ENCODE measurements around the gene PDGFRA. TPM values are rescaled to one million over a fixed set of nuclear protein-coding genes. Genes with fewer than 3 reads are reported as not detected.
A peak's percentile ranks its signal among the peaks of the same experiment; 100 is the strongest.
"Not testable (repeated sequence)": the region's sequence is repeated elsewhere in the genome, so short reads cannot be mapped to it uniquely, and the experiment has no call there.

PDGFRA gene
- total RNA-seq, 2 experiments from 2014 or later = not detected

- Mint-ChIP-seq H3K36me3 (ENCODE audit: low read depth) (peaks cover 3% of the 10 kb centered on the region), H3K27ac (no peak overlapping the region), H3K4me1 (ENCODE audit: low read depth) (peaks cover 52% of the 10 kb centered on the region), H3K9me3 (ENCODE audit: insufficient read depth) (no peaks in the 10 kb centered on the region), H3K4me3 (peak overlapping the region; percentile 15), H3K27me3 (ENCODE audit: low read depth) (peaks cover 76% of the 10 kb centered on the region)
- ChIA-PET POLR2A (no interaction called here), CTCF (no interaction called here)
- ATAC-seq = no peak
- DNase-seq = no peak
Observed at GRCh38 chr4:54229631-54230483, 764 bp downstream of the PDGFRA start.

GRCh38 chr4:54230484-54231418, 1.7 kb downstream of the PDGFRA start:
- no peak overlapping the region for H3K27ac Mint-ChIP-seq
- no peaks in the 10 kb centered on the region for H3K9me3 Mint-ChIP-seq (ENCODE audit: insufficient read depth)
- ChIA-PET POLR2A (no interaction called here), CTCF (interaction anchor here (1.1 to 4.7 kb wide), 3 partner anchors 122 to 324 kb away, joined by 3 to 87 read pairs (median 55); no protein-coding TSS in a partner anchor)
- peaks cover 3% of the 10 kb centered on the region for H3K36me3 Mint-ChIP-seq (ENCODE audit: low read depth)
- H3K4me1 Mint-ChIP-seq (ENCODE audit: low read depth) = peaks cover 48% of the 10 kb centered on the region
- H3K27me3 Mint-ChIP-seq (ENCODE audit: low read depth) = peaks cover 67% of the 10 kb centered on the region
- ATAC-seq = no peak
- no peak for DNase-seq
- no peak overlapping the region for H3K4me3 Mint-ChIP-seq

- DNase-seq (no peak), ATAC-seq (no peak)
- POLR2A ChIA-PET = no interaction called here
- peaks cover 42% of the 10 kb centered on the region for H3K4me1 Mint-ChIP-seq (ENCODE audit: low read depth)
- H3K27ac Mint-ChIP-seq = no peak overlapping the region
- no peaks in the 10 kb centered on the region for H3K9me3 Mint-ChIP-seq (ENCODE audit: insufficient read depth)
- no peak overlapping the region for H3K4me3 Mint-ChIP-seq
- CTCF ChIA-PET = interaction anchor here (1.1 to 4.7 kb wide), 4 partner anchors 123 to 324 kb away, joined by 3 to 87 read pairs (median 30); no protein-coding TSS in a partner anchor
- peaks cover 3% of the 10 kb centered on the region for H3K36me3 Mint-ChIP-seq (ENCODE audit: low read depth)
- H3K27me3 Mint-ChIP-seq (ENCODE audit: low read depth) = peaks cover 64% of the 10 kb centered on the region
Observed at GRCh38 chr4:54231419-54231767, 2.3 kb downstream of the PDGFRA start.

DNA sequence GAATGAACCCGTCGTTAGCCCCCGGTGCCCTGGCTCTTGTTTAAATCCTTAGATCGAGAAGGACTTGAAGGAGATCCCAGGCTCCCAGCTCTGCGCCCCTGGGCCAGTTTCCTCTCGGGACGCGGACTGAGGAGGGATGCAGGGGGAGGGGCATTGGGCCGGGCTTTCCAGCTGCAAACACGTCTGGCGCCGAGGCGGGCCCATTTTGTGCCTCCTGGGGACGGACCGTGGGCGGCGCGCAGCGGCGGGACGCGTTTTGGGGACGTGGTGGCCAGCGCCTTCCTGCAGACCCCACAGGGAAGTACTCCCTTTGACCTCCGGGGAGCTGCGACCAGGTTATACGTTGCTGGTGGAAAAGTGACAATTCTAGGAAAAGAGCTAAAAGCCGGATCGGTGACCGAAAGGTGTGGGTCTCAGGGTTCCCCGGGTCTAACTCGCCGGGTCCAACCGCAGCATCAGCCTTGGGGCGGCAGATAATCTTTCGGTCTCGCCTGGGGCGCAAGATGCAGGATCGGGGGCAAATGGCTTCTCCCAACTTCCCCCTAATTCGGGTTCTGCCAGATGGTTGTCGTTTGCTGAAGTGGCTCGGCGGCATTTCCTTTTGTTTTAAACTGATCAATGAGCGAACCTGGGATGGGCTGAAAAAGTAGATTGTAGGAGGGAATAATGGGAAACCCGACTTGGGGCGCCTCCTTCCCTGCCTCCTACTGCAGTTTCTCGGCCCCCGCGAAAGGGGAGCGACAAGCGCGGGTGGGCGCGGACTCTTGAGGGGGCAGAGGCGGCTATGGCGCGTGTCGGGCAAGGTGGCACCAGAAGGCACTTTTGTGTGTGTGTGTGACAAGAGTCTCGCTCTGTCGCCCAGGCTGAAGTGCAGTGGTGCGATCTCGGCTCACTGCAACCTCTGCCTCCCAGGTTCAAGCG, 2.9 kb downstream of the PDGFRA start:
- Mint-ChIP-seq H3K27me3 (ENCODE audit: low read depth) (peaks cover 58% of the 10 kb centered on the region), H3K4me1 (ENCODE audit: low read depth) (peaks cover 37% of the 10 kb centered on the region), H3K36me3 (ENCODE audit: low read depth) (peaks cover 3% of the 10 kb centered on the region), H3K9me3 (ENCODE audit: insufficient read depth) (no peaks in the 10 kb centered on the region), H3K27ac (no peak overlapping the region), H3K4me3 (no peak overlapping the region)
- ChIA-PET POLR2A (no interaction called here), CTCF (interaction anchor here (0.8 to 4.7 kb wide), 12 partner anchors 13 to 1219 kb away, joined by 3 to 87 read pairs (median 7); partner anchors contain the start of gene CHIC2)
- ATAC-seq = no peak
- DNase-seq = no peak

- Mint-ChIP-seq H3K36me3 (ENCODE audit: low read depth) (peaks cover 3% of the 10 kb centered on the region), H3K27me3 (ENCODE audit: low read depth) (peaks cover 45% of the 10 kb centered on the region)
- CTCF ChIA-PET = interaction anchor here (0.8 to 4.7 kb wide), 40 partner anchors 11 to 1858 kb away, joined by 3 to 87 read pairs (median 4); partner anchors contain the start of genes CHIC2, FIP1L1 and GSX2
Observed at GRCh38 chr4:54233277-54233696, 4.2 kb downstream of the PDGFRA start.

DNA sequence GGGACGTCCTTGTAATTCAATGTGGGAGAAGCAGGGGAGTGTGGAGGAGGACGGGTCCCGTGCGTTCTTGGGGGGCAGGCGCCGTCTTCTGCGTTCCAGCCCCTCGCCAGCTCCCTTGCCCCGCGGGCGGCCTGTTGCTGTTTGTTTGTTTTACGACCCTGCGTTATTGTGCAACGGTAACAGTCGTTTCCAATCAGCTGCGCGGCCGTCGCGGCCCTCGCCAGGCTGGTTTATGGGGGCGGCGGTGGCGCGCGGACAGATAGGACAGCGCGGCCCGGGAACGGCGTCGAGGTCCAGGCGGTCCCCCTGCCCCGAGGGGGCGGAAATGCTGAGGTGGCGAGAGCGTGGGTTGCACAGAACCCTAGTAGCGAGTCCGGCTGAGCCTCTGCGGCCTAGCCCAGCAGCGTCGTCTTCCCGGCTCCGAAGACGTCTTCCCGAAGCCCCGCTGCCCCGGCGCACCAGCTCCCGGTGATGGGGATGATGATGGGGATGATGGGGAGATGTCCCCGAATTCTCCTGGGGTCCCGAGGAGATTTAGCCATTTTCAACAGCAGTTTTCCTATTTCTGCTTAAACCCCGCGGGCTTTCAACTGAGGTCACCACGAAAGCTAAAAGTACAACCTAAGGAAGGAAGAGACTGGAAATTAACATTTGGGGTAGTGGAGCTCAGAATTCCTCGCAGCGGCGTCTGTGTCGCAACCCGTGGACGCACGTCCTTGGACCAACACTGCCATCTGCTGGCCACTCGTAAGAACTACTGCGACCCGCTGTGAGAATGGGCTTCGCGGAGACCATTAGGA, 4.8 kb downstream of the PDGFRA start:
- H3K36me3 Mint-ChIP-seq (ENCODE audit: low read depth) = peaks cover 3% of the 10 kb centered on the region
- peaks cover 39% of the 10 kb centered on the region for H3K27me3 Mint-ChIP-seq (ENCODE audit: low read depth)
- no peak overlapping the region for H3K27ac Mint-ChIP-seq
- POLR2A ChIA-PET = no interaction called here
- DNase-seq (peak; percentile 75), ATAC-seq (peak; percentile 43)
- CTCF ChIA-PET = interaction anchor here (0.6 to 4.7 kb wide), 51 partner anchors 11 to 1858 kb away, joined by 3 to 87 read pairs (median 4); partner anchors contain the start of genes CHIC2, FIP1L1 and GSX2
- peaks cover 26% of the 10 kb centered on the region for H3K4me1 Mint-ChIP-seq (ENCODE audit: low read depth)
- no peaks in the 10 kb centered on the region for H3K9me3 Mint-ChIP-seq (ENCODE audit: insufficient read depth)
- H3K4me3 Mint-ChIP-seq = peak overlapping the region; percentile 65

More at GRCh38 chr4:54233277-54233696, 4.2 kb downstream of the PDGFRA start:
- ATAC-seq (peak; percentile 93), DNase-seq (peak; percentile 80)
- Mint-ChIP-seq H3K4me1 (ENCODE audit: low read depth) (peaks cover 29% of the 10 kb centered on the region), H3K27ac (no peak overlapping the region), H3K9me3 (ENCODE audit: insufficient read depth) (no peaks in the 10 kb centered on the region), H3K4me3 (peak overlapping the region; percentile 65)
- POLR2A ChIA-PET = no interaction called here

- Mint-ChIP-seq H3K27ac (no peak overlapping the region), H3K4me1 (ENCODE audit: low read depth) (peaks cover 22% of the 10 kb centered on the region), H3K27me3 (ENCODE audit: low read depth) (peaks cover 31% of the 10 kb centered on the region), H3K36me3 (ENCODE audit: low read depth) (peaks cover 3% of the 10 kb centered on the region), H3K9me3 (ENCODE audit: insufficient read depth) (no peaks in the 10 kb centered on the region), H3K4me3 (no peak overlapping the region)
- ChIA-PET CTCF (interaction anchor here (0.7 to 4.7 kb wide), 26 partner anchors 16 to 1223 kb away, joined by 3 to 87 read pairs (median 4); partner anchors contain the start of gene CHIC2), POLR2A (no interaction called here)
- ATAC-seq (no peak), DNase-seq (no peak)
Observed at GRCh38 chr4:54234497-54235205, 5.6 kb downstream of the PDGFRA start.

- H3K27ac Mint-ChIP-seq; H3K4me3 Mint-ChIP-seq; DNase-seq; H3K36me3 Mint-ChIP-seq (ENCODE audit: low read depth); ATAC-seq; POLR2A ChIA-PET; CTCF ChIA-PET: not testable (repeated sequence)
- Mint-ChIP-seq H3K4me1 (ENCODE audit: low read depth) (peaks cover 19% of the 10 kb centered on the region), H3K9me3 (ENCODE audit: insufficient read depth) (peaks cover 10% of the 10 kb centered on the region), H3K27me3 (ENCODE audit: low read depth) (peaks cover 16% of the 10 kb centered on the region)
Observed at GRCh38 chr4:54236316-54236715, 7.2 kb downstream of the PDGFRA start.

DNA sequence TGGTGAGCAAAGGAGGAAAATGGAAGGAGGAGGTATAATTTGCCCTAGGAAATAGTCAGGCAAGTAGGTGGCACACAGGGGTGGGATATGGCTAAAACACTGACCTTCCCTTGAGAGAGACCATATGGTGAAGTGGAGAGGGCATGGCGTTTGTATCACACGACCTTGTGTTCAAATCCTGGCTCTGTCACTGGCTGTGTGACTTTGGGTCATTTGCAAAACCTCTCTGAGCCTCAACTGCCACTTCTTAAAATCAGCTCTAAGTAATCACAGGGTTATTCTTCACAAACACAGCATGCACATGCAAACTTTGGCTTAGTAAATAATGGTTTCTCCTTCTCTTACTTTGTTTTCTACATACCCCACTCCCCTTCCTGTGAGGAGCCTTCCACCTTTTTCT, 8.7 kb downstream of the PDGFRA start:
- no peaks in the 10 kb centered on the region for H3K36me3 Mint-ChIP-seq (ENCODE audit: low read depth)
- CTCF ChIA-PET = no interaction called here
- H3K4me3 Mint-ChIP-seq = no peak overlapping the region
- POLR2A ChIA-PET = no interaction called here
- H3K27me3 Mint-ChIP-seq (ENCODE audit: low read depth) = peaks cover 6% of the 10 kb centered on the region
- H3K9me3 Mint-ChIP-seq (ENCODE audit: insufficient read depth) = peaks cover 10% of the 10 kb centered on the region
- ATAC-seq (no peak), DNase-seq (no peak)
- H3K4me1 Mint-ChIP-seq (ENCODE audit: low read depth) = peaks cover 10% of the 10 kb centered on the region
- H3K27ac Mint-ChIP-seq = no peak overlapping the region

- DNase-seq (no peak), ATAC-seq (no peak)
- Mint-ChIP-seq H3K4me1 (ENCODE audit: low read depth) (peaks cover 9% of the 10 kb centered on the region), H3K36me3 (ENCODE audit: low read depth) (no peaks in the 10 kb centered on the region), H3K9me3 (ENCODE audit: insufficient read depth) (peaks cover 10% of the 10 kb centered on the region), H3K27ac (no peak overlapping the region), H3K27me3 (ENCODE audit: low read depth) (peaks cover 6% of the 10 kb centered on the region), H3K4me3 (no peak overlapping the region)
- ChIA-PET CTCF (no interaction called here), POLR2A (no interaction called here)
Observed at GRCh38 chr4:54238389-54238788, 9.3 kb downstream of the PDGFRA start.
